Fibroblast of lung (primary cell): ENCODE measurements around the gene CCDC149.

Source experiments
- CTCF ChIP-seq, 2 donors: IDR thresholded peaks in 1 of 2; conservative IDR thresholded peaks in 1 of 2; 1 replicate in 1 of 2; 2 replicates in 1 of 2; pipeline ENCODE4 v1.5.1; 2011 to 2012; ENCODE audit warnings: low read length in 2 of 2, control low read depth in 1 of 2, inconsistent platforms in 1 of 2, low read depth in 1 of 2, mild to moderate bottlenecking in 1 of 2
- EZH2 ChIP-seq: IDR thresholded peaks from 2 replicates; pipeline ENCODE4 v1.5.1; 2012; ENCODE audit warnings: low read length, control low read depth, mild to moderate bottlenecking; ENCODE audit errors: missing control alignments

GRCh38 chr4:24863799-24864198, 49.0 kb downstream of the CCDC149 start:
- no peak for TF ChIP-seq CTCF (conservative IDR thresholded peaks at IDR 0.05 in 1 of 2, IDR thresholded peaks at IDR 0.05 in 1 of 2; ENCODE audit: low read depth in 1 of 2, low read length in 2 of 2)
- TF ChIP-seq EZH2, result no peak
